Measurements from ENCODE around the gene GPX4. TPM values are rescaled to one million over a fixed set of nuclear protein-coding genes. Genes with fewer than 3 reads are reported as not detected.

The GPX4 gene
- total RNA-seq, 1 experiment from 2014 or later = 577 TPM

- BruUV-seq (replicated peaks) = no TSS peak
- Histone ChIP-seq H3K27me3 (ENCODE audit: control insufficient read depth, insufficient read depth, low read length) (no peaks in the 10 kb centered on the region), H3K4me1 (ENCODE audit: control insufficient read depth, insufficient read depth, low read length) (peaks cover 35% of the 10 kb centered on the region), H3K36me3 (ENCODE audit: control insufficient read depth, insufficient read depth, low read length) (no peaks in the 10 kb centered on the region), H3K27ac (ENCODE audit: low read length) (peak overlapping the region; percentile 54; the same call in 1 of the 2 replicates), H3K4me3 (ENCODE audit: low read depth in 2 of 2, low read length in 2 of 2) (no peak overlapping the region), H3K9me3 (ENCODE audit: control insufficient read depth, insufficient read depth, low read depth, low read length) (no peaks in the 10 kb centered on the region)
- CTCF ChIA-PET = interaction anchor here (0.6 kb wide), 1 partner anchor 1348 kb away, joined by 4 read pairs; no protein-coding TSS in a partner anchor
- intact Hi-C loops (cut with micrococcal nuclease; ENCODE audit: unreplicated experiment) = no loop called here
- TF ChIP-seq POLR2AphosphoS5 (IDR thresholded peaks at IDR 0.05; ENCODE audit: low read depth, low read length) (no peak), SIN3A (IDR thresholded peaks at IDR 0.05; ENCODE audit: borderline replicate concordance, insufficient read depth, low read depth, low read length) (no peak), TCF7L2 (IDR thresholded peaks at IDR 0.05; ENCODE audit: low read depth, low read length) (no peak), CTCF (IDR thresholded peaks at IDR 0.05) (no peak), REST (IDR thresholded peaks at IDR 0.05; ENCODE audit: insufficient read depth in 1 of 2, low read depth in 2 of 2, low read length in 1 of 2) (no peak)
- POLR2A ChIA-PET = interaction anchor here (0.7 kb wide), 1 partner anchor 25 kb away, joined by 5 read pairs; no protein-coding TSS in a partner anchor
- DNase-seq (ENCODE audit: low read depth, low spot score) (no peak), ATAC-seq (peak; percentile 16)
- in situ Hi-C loops (cut with HindIII; ENCODE audit: low pct_unique_long_range_greater_than_20kb, low sequenced_read_pairs) = no loop called here
These were observed 47.4 kb downstream of the GPX4 start for GRCh38 chr19:1151037-1151724.

- ChIA-PET CTCF (no interaction called here), POLR2A (no interaction called here)
- H3K27ac ChIP-seq (ENCODE audit: low read length) = peak overlapping the region; percentile 61
- H3K9me3 ChIP-seq (ENCODE audit: control insufficient read depth, insufficient read depth, low read depth, low read length) = no peaks in the 10 kb centered on the region
- TF ChIP-seq TCF7L2 (IDR thresholded peaks at IDR 0.05; ENCODE audit: low read depth, low read length) (no peak), CTCF (IDR thresholded peaks at IDR 0.05) (no peak), SIN3A (IDR thresholded peaks at IDR 0.05; ENCODE audit: borderline replicate concordance, insufficient read depth, low read depth, low read length) (no peak), POLR2AphosphoS5 (IDR thresholded peaks at IDR 0.05; ENCODE audit: low read depth, low read length) (no peak), REST (IDR thresholded peaks at IDR 0.05; ENCODE audit: insufficient read depth in 1 of 2, low read depth in 2 of 2, low read length in 1 of 2) (no peak)
- H3K4me3 ChIP-seq (ENCODE audit: low read depth in 2 of 2, low read length in 2 of 2) = no peak overlapping the region
- TSS peak; percentile 65 for BruUV-seq (replicated peaks)
- no peaks in the 10 kb centered on the region for H3K27me3 ChIP-seq (ENCODE audit: control insufficient read depth, insufficient read depth, low read length)
- intact Hi-C loops (cut with micrococcal nuclease; ENCODE audit: unreplicated experiment) = no loop called here
- H3K36me3 ChIP-seq (ENCODE audit: control insufficient read depth, insufficient read depth, low read length) = no peaks in the 10 kb centered on the region
- in situ Hi-C loops (cut with HindIII; ENCODE audit: low pct_unique_long_range_greater_than_20kb, low sequenced_read_pairs) = no loop called here
- ATAC-seq (no peak), DNase-seq (ENCODE audit: low read depth, low spot score) (no peak)
- peaks cover 35% of the 10 kb centered on the region for H3K4me1 ChIP-seq (ENCODE audit: control insufficient read depth, insufficient read depth, low read length)
These were observed 48.3 kb downstream of the GPX4 start for GRCh38 chr19:1151917-1152587.

Measured in Panc1 (cell line).